ACC112 (cell line): ENCODE results near the gene DLG5.
A peak's percentile ranks its signal among the peaks of the same experiment; 100 is the strongest.

Source experiments
- H2AFZ ChIP-seq: fragments of 200-600 bp; sonication (generic); one replicate; pipeline ENCODE4 v1.6.0; 2017; ENCODE audit warnings: antibody characterized with exemption, low read length; ENCODE audit not compliant: unreplicated experiment
- H3K27ac ChIP-seq: fragments of 200-600 bp; sonication (generic); 2 replicates; pipeline ENCODE4 v1.5.1; 2014; ENCODE audit warnings: low read depth, mild to moderate bottlenecking, antibody characterized with exemption, low read length, moderate library complexity
- H3K27me3 ChIP-seq: fragments of 200-600 bp; sonication (generic); 2 replicates; pipeline ENCODE4 v1.6.1; 2014; ENCODE audit warnings: mild to moderate bottlenecking, antibody characterized with exemption, low read length, moderate library complexity, mixed read lengths; ENCODE audit not compliant: insufficient read depth
- H3K36me3 ChIP-seq: fragments of 200-600 bp; sonication (generic); 2 replicates; pipeline ENCODE4 v1.6.1; 2016; ENCODE audit warnings: mild to moderate bottlenecking, antibody characterized with exemption, low read length, moderate library complexity, mixed read lengths; ENCODE audit not compliant: insufficient read depth
- H3K4me1 ChIP-seq: fragments of 200-600 bp; sonication (generic); one replicate; pipeline ENCODE4 v1.6.1; 2016; ENCODE audit warnings: low read length, mixed read lengths; ENCODE audit not compliant: insufficient read depth, unreplicated experiment, control insufficient read depth
- H3K4me3 ChIP-seq: fragments of 200-600 bp; sonication (generic); 2 replicates; pipeline ENCODE4 v1.5.1; 2014; ENCODE audit warnings: mild to moderate bottlenecking, low read depth, low read length
- H3K79me2 ChIP-seq: fragments of 200-600 bp; sonication (generic); one replicate; pipeline ENCODE4 v1.6.0; 2016; ENCODE audit warnings: low read length; ENCODE audit not compliant: control insufficient read depth, unreplicated experiment, insufficient read depth

The DLG5 gene

DNA sequence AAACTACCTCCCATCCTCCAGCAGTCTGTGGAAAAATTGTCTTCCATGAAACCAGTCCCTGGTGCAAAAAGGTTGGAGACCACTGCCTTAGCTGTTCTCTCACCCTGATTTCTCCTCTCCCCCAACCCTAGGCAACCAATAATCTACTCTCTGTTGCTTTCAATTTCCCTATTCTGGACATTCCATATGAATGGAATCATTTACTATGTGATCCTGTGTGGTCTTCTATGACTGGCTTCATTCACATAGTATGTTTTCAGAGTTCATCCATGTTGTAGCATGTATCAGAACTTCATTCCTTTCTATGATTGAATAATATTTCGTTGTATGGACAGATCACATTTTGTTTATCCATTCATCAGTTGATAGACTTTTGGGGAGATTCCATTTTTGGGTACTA, 38.3 kb upstream of the DLG5 start:
- no peak overlapping the region for H2AFZ ChIP-seq
- H3K79me2 ChIP-seq, result no peaks in the 10 kb centered on the region
- peak overlapping the region; percentile 18; the same call in 1 of the 2 replicates for H3K27ac ChIP-seq
- no peaks in the 10 kb centered on the region for H3K36me3 ChIP-seq
- H3K27me3 ChIP-seq, result no peaks in the 10 kb centered on the region
- peaks cover 10% of the 10 kb centered on the region for H3K4me1 ChIP-seq
- no peak overlapping the region for H3K4me3 ChIP-seq

DNA sequence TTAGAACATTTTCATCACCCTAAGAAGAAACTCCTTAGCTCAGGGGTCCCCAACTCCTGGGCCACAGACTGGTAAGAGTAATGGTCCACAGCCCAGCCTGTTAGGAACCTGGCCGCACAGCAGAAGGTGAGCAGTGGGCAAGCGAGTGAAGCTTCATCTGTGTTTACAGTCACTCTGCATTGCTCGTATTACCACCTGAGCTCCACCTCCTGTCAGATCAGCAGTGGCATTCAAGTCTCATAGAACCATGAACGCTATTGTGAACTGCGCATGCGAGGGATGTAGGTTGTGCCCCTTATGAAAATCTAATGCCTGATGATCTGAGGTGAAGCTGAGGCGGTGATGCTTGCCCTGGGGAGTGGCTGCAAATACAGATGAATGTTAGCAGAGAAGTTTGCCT, 37.3 kb upstream of the DLG5 start:
- Histone ChIP-seq H3K27ac (no peak overlapping the region), H3K4me3 (no peak overlapping the region), H3K36me3 (no peaks in the 10 kb centered on the region), H3K79me2 (no peaks in the 10 kb centered on the region), H3K4me1 (peaks cover 10% of the 10 kb centered on the region), H2AFZ (no peak overlapping the region), H3K27me3 (no peaks in the 10 kb centered on the region)

DNA sequence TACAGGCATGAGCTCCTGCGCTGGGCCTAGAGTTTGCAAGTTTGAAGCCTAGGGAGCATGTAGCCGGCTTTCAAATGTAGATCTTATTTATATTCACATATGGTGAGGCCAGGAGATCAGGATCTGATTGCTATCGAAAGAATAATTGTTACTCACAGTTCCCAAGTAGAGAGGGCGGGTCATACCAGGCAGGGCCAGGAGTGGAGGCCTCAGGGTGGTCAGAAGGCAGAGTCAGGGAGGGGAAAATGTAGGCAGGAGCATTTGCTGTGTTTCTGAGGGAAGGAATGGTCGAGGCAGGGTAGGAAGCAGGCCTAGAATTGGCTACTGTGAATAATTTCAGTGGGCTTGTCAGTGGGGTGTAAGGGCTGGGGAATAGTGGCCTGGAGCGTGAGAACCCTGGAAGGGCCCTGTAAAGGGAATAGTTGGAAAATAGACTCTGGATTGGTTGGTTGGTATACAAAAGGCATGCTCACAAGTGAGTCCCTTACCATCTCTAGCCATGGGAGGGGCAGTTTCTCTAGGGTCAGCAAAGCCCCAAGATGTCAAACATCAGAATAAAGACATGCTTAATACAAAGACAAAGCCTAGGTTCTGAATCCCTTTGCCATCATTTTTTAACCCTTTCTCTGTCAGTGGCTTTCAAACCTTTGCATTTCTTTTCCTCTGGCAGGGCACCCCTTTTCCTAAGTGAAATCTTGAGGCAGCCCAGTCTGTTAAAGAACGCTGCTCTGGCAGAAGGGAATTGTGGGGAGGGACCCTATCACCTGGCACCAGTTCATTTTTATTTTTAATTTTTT, 36.0 kb upstream of the DLG5 start:
- H3K4me3 ChIP-seq, result no peak overlapping the region
- H3K27me3 ChIP-seq, result no peaks in the 10 kb centered on the region
- H3K36me3 ChIP-seq, result no peaks in the 10 kb centered on the region
- H3K79me2 ChIP-seq, result no peaks in the 10 kb centered on the region
- H2AFZ ChIP-seq, result no peak overlapping the region
- peaks cover 10% of the 10 kb centered on the region for H3K4me1 ChIP-seq
- H3K27ac ChIP-seq, result no peak overlapping the region

DNA sequence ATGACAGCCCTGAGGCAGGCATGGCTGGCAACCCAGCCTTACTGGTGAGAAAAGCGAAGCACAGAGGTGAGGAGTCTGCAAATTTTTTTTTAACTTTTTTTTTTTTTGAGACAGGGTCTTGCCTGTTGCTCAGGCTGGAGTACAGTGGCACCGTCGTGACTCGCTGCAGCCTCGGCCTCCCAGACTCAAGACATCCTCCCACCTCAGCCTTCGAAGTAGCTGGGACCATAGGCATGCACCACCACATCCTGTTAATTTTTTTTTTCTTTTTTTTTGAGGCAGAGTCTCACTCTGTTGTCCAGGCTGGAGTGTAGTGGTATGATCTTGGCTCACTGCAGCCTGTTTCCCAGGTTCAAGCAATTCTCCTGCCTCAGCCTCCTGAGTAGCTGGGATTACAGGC, 35.1 kb upstream of the DLG5 start:
- Histone ChIP-seq H2AFZ (no peak overlapping the region), H3K27ac (no peak overlapping the region), H3K4me1 (peaks cover 10% of the 10 kb centered on the region), H3K79me2 (no peaks in the 10 kb centered on the region), H3K27me3 (no peaks in the 10 kb centered on the region), H3K4me3 (no peak overlapping the region), H3K36me3 (no peaks in the 10 kb centered on the region)

DNA sequence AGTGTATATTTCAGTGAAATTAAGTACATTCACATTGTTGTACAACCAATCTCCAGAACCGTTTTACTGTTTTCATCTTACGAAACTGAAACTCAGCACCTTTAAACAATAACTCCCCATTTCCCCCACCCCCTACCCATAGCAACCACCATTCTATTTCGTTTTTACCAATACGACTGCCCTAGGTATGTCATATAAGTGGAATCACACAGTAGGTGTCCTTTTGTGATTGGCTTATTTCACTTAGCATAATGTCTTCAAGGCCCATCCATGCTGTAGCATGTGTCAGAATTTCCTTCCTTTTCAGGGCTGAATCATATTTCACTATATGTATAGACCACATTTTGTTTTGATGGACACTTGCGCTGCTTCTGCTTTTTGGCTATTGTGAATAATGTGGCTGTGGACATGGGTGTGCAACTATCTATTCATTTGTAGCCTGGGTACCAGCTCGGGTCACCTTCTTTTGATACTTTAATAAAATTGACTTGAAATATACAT, 34.3 kb upstream of the DLG5 start:
- no peak overlapping the region for H3K27ac ChIP-seq
- H3K4me1 ChIP-seq, result peaks cover 10% of the 10 kb centered on the region
- no peaks in the 10 kb centered on the region for H3K36me3 ChIP-seq
- H3K79me2 ChIP-seq, result no peaks in the 10 kb centered on the region
- H2AFZ ChIP-seq, result no peak overlapping the region
- no peak overlapping the region for H3K4me3 ChIP-seq
- no peaks in the 10 kb centered on the region for H3K27me3 ChIP-seq

DNA sequence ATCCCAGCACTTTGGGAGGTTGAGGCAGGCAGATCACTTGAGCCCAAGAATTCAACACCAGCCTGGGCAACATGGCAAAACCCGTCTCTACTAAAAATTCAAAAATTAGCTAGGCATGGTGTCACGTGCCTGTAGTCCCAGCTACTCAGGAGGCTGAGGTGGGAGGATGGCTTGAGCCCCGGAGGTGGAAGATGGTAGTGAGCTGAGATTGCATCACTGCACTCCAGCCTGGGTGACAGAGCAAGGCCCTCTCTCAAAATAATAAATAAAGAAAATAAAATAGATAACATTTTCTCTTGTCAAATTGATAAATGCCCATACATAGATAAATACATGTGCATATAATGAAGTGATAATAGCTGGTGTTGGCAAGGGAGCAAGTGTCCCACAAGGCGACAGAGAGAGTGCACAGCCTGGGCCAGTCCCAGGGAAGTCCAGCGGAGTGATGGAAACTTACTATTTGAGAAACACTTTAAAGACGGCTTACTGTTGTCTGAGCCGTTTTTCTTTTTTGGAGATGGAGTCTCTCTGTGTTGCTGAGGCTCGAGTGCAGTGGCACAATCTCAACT, 33.4 kb upstream of the DLG5 start:
- Histone ChIP-seq H3K4me1 (peaks cover 3% of the 10 kb centered on the region), H2AFZ (no peak overlapping the region), H3K79me2 (no peaks in the 10 kb centered on the region), H3K4me3 (no peak overlapping the region), H3K27me3 (no peaks in the 10 kb centered on the region), H3K27ac (no peak overlapping the region), H3K36me3 (no peaks in the 10 kb centered on the region)

DNA sequence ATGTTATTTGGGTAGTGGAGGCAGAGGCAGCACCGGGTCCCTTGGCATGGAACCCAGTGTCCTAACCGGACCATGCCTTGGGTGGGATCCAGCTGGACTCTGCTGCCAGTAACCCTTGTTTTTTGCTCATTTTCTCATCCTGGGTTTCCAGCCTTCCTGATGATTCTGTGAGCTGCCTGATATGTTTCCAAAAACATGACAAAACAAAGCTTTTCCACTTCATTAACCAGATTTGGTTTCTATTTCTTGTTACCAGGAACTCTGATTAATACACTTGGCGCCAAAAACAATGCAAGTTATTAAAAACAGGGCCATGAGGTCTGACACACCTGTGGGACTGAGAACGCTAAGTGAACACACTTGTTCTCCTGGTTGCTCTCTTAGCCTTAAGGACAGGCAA, 32.8 kb upstream of the DLG5 start:
- no peaks in the 10 kb centered on the region for H3K79me2 ChIP-seq
- H3K27me3 ChIP-seq, result no peaks in the 10 kb centered on the region
- no peak overlapping the region for H2AFZ ChIP-seq
- H3K36me3 ChIP-seq, result no peaks in the 10 kb centered on the region
- no peaks in the 10 kb centered on the region for H3K4me1 ChIP-seq
- no peak overlapping the region for H3K4me3 ChIP-seq
- H3K27ac ChIP-seq, result no peak overlapping the region

DNA sequence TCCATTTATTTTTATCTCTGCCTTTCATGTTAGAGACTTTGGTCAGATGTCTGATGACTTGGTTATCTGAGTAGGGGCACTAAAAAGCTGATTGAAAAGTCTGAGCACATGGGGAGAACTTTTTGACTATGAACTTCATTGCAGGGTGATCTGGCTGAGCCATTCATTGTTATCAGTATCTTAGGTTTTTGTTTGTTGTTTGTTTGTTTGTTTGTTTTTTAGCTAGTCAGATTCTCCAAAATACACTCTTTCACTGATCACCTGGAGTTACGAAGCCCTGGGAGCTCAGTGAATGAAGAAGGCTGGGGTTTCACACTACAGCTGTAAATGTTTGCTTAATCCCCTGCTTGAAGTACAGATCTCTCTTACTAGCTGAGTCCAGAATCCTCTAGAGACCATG, 28.6 kb upstream of the DLG5 start:
- Histone ChIP-seq H3K27me3 (no peaks in the 10 kb centered on the region), H2AFZ (no peak overlapping the region), H3K79me2 (no peaks in the 10 kb centered on the region), H3K4me3 (no peak overlapping the region), H3K36me3 (no peaks in the 10 kb centered on the region), H3K27ac (no peak overlapping the region), H3K4me1 (no peaks in the 10 kb centered on the region)

DNA sequence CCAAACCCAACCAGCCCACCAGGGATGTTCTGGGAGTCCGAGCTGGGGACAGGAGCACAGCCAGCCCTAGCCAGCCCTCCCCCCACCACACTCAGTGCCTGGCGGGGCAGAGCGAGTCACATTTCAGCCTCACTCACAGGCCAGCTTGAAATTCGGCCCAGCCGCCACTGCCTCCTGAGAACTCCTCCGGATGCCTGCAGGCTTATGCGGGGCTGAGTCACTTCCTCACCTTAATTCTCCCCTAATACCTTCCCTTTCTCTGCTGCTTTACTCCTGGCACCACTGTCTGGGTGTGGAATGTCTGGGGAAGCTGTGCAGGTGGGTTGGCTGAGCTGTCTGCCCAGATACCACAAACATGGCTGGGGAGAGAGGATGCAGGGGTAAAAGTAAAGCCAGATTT, 22.6 kb upstream of the DLG5 start:
- no peak overlapping the region for H3K4me3 ChIP-seq
- peak overlapping the region; percentile 41 for H3K27ac ChIP-seq
- no peaks in the 10 kb centered on the region for H3K36me3 ChIP-seq
- peak overlapping the region; percentile 69 for H2AFZ ChIP-seq
- H3K79me2 ChIP-seq, result no peaks in the 10 kb centered on the region
- H3K27me3 ChIP-seq, result no peaks in the 10 kb centered on the region
- H3K4me1 ChIP-seq, result peaks cover 17% of the 10 kb centered on the region

DNA sequence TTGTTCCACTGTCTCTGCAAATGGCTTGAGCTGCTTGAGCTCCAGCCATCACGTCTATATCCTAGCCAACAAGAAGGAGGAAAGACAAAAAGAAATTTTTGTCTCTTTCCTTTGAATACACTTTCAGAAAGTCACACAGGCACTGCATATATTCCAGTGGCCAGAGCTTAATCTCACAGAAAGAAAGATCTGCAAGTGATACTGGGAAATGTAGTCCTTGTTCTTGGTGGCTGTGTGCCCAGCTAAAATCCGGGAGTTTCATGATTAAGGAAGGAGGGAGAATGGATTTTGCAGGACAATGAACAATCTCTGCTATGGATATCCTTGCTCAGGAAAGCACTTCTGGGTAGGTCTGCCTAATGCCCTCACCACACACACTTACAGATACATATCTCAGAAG, 19.5 kb upstream of the DLG5 start:
- Histone ChIP-seq H3K27me3 (no peaks in the 10 kb centered on the region), H3K27ac (no peak overlapping the region), H3K36me3 (no peaks in the 10 kb centered on the region), H3K79me2 (no peaks in the 10 kb centered on the region), H3K4me1 (peaks cover 27% of the 10 kb centered on the region), H3K4me3 (no peak overlapping the region), H2AFZ (no peak overlapping the region)

DNA sequence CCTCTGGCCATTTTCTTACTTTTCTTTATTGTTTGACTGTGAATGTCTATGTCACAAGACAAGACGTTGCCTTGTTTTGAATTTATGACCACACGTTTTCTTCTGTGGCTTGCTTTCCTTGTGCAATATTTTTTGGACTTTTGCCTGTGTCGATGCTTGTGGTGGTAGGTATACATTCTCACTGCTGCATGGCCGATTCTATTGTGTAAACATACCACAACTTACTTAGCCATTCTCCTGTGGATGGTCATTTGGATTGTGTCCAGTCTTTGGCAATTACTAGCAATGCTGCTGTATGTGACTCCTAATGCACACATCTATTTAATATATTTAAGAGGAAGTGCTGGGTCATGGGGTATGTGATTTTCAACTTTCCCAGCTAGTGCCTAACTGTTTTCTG, 18.0 kb upstream of the DLG5 start:
- Histone ChIP-seq H3K27ac (no peak overlapping the region), H3K79me2 (no peaks in the 10 kb centered on the region), H3K4me1 (peaks cover 27% of the 10 kb centered on the region), H3K36me3 (no peaks in the 10 kb centered on the region), H3K4me3 (no peak overlapping the region), H2AFZ (no peak overlapping the region), H3K27me3 (no peaks in the 10 kb centered on the region)
